ENCODE data around the gene BOD1.

- TF ChIP-seq, protein P1, sequence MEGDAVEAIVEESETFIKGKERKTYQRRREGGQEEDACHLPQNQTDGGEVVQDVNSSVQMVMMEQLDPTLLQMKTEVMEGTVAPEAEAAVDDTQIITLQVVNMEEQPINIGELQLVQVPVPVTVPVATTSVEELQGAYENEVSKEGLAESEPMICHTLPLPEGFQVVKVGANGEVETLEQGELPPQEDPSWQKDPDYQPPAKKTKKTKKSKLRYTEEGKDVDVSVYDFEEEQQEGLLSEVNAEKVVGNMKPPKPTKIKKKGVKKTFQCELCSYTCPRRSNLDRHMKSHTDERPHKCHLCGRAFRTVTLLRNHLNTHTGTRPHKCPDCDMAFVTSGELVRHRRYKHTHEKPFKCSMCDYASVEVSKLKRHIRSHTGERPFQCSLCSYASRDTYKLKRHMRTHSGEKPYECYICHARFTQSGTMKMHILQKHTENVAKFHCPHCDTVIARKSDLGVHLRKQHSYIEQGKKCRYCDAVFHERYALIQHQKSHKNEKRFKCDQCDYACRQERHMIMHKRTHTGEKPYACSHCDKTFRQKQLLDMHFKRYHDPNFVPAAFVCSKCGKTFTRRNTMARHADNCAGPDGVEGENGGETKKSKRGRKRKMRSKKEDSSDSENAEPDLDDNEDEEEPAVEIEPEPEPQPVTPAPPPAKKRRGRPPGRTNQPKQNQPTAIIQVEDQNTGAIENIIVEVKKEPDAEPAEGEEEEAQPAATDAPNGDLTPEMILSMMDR (IDR thresholded peaks at IDR 0.05 in 4 of 5, conservative IDR thresholded peaks at IDR 0.05 in 1 of 5), result no peak
- no peak for TF ChIP-seq POLR2A (IDR thresholded peaks at IDR 0.05)
Observed at GRCh38 chr5:173567548-173567947, 48.9 kb downstream of the BOD1 start.
